Colonic mucosa (tissue), 4 donors: ENCODE results near the gene PLD1. TPM values are rescaled to one million over a fixed set of nuclear protein-coding genes. Genes with fewer than 3 reads are reported as not detected.
A peak's percentile ranks its signal among the peaks of the same experiment; 100 is the strongest.

ENCODE experiments used
- DNase-seq: peaks from one replicate; pipeline ENCODE4 v3.0.0-alpha.2; 2020
- H3K27ac ChIP-seq: fragments of 200-600 bp; one replicate; pipeline ENCODE4 v1.8.0; 2021
- H3K27me3 ChIP-seq: fragments of 200-600 bp; one replicate; pipeline ENCODE4 v1.8.0; 2021
- H3K36me3 ChIP-seq: fragments of 200-600 bp; one replicate; pipeline ENCODE4 v1.8.0; 2021
- H3K4me1 ChIP-seq: fragments of 200-600 bp; one replicate; pipeline ENCODE4 v1.8.0; 2021; ENCODE audit warnings: mild to moderate bottlenecking
- H3K4me3 ChIP-seq: fragments of 200-600 bp; one replicate; pipeline ENCODE4 v1.8.0; 2021
- H3K9ac ChIP-seq, 2 donors: one replicate each; pipeline ENCODE4 v1.7.0; 2013; ENCODE audit warnings: control low read depth in 2 of 2, low read depth in 2 of 2, low read length in 2 of 2
- H3K9me3 ChIP-seq: fragments of 200-600 bp; one replicate; pipeline ENCODE4 v1.8.0; 2021
- intact Hi-C: fragments of 100-400 bp; cut with DNase I; formaldehyde crosslinking; loops from one replicate; pipeline ENCODE4 v1.14.1; 2022
- total RNA-seq, 2 donors: library from RNA; stranded (reverse); fragmentation: NEBNext Ultra II Directional in 1 of 2; extraction: Animal tissue kit (Norgen Biotek cat#: 25700) in 1 of 2; gene quantifications; one replicate each; pipeline ENCODE4 v1.2.1, GENCODE V29; 2021
- TF ChIP-seq, protein P1 (sequence below): fragments of 200-600 bp; IDR thresholded peaks from one replicate; pipeline ENCODE4 v1.8.0; 2022; ENCODE audit warnings: antibody characterized with exemption, mild to moderate bottlenecking
- donor health status: healthy.
- donor health status: DM: no; HTN: no; CAD: no.
- donor health status: DM: no; HTN: no; CAD: no.

The PLD1 gene
- total RNA-seq, 2 donors from 2014 or later: 49.6 to 81.3 TPM

DNA sequence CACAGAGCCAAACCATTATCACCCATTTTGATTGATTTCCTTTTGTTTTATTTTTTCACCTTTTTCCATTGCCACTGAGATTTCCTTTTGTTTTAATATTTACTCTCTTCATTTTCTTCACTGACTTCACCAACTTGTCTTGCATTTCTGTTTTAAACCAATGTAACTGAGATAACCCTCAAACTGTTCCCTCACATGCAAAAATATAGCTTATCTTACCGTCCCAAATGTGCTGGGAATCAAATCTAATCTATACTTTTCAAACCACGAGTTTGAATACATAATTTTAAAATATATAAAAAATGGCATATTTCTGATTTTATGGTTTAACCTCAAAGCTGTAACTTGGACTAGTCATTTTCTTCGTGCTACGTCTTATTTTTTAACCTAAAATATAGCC is 143.8 kb downstream of the PLD1 start:
- H3K4me3 ChIP-seq: no peak overlapping the region
- no peaks in the 10 kb centered on the region for H3K27me3 ChIP-seq
- no peaks in the 10 kb centered on the region for H3K4me1 ChIP-seq
- no peak overlapping the region for H3K9ac ChIP-seq
- no peaks in the 10 kb centered on the region for H3K36me3 ChIP-seq
- DNase-seq: no peak
- no peak overlapping the region for H3K27ac ChIP-seq
- no peaks in the 10 kb centered on the region for H3K9me3 ChIP-seq
- TF ChIP-seq, protein P1, sequence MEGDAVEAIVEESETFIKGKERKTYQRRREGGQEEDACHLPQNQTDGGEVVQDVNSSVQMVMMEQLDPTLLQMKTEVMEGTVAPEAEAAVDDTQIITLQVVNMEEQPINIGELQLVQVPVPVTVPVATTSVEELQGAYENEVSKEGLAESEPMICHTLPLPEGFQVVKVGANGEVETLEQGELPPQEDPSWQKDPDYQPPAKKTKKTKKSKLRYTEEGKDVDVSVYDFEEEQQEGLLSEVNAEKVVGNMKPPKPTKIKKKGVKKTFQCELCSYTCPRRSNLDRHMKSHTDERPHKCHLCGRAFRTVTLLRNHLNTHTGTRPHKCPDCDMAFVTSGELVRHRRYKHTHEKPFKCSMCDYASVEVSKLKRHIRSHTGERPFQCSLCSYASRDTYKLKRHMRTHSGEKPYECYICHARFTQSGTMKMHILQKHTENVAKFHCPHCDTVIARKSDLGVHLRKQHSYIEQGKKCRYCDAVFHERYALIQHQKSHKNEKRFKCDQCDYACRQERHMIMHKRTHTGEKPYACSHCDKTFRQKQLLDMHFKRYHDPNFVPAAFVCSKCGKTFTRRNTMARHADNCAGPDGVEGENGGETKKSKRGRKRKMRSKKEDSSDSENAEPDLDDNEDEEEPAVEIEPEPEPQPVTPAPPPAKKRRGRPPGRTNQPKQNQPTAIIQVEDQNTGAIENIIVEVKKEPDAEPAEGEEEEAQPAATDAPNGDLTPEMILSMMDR: no peak
- intact Hi-C loops: no loop called here

DNA sequence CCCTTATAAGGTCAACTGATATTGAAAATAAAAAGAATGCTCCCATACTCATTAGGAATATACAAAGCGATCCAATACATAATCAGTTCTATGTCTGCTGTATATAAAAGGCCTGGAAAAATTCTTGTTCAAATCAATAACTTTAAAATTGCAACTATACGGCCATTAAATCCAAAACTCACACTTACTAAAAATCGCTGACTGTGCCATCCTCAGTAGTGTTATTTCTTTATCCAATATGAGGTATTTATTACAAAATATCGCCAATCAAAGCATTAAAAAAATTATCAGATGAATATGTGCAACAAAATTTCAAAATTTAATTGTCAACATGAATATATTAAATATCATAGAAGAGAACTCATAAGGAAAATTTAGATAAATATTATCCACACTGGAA is 146.5 kb downstream of the PLD1 start:
- no peaks in the 10 kb centered on the region for H3K36me3 ChIP-seq
- no peaks in the 10 kb centered on the region for H3K4me1 ChIP-seq
- intact Hi-C loops: no loop called here
- H3K9me3 ChIP-seq: no peaks in the 10 kb centered on the region
- H3K27ac ChIP-seq: no peak overlapping the region
- H3K4me3 ChIP-seq: no peak overlapping the region
- no peak for DNase-seq
- no peaks in the 10 kb centered on the region for H3K27me3 ChIP-seq
- TF ChIP-seq, protein P1: no peak
- no peak overlapping the region for H3K9ac ChIP-seq

DNA sequence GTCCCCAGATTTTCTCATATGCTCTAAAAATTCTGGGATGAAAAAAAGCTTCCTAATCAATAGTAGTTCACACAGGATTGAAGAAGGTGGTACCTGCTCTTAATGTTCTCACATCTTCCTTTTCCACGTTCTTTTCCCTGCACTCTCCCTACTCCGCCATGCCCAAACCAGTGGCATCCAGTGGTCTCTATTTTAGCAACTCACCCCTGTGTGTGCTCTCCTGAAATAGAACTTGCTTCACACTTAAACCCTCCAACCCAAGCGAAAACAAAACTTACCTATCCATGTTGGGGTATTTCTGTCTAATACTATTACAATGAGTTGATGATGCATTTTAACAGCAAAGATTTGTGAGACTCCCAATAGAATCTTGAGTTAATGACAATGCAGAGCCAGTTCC is 148.8 kb downstream of the PLD1 start:
- TF ChIP-seq, protein P1: no peak
- Histone ChIP-seq H3K4me3 (no peak overlapping the region), H3K4me1 (no peaks in the 10 kb centered on the region), H3K27me3 (no peaks in the 10 kb centered on the region), H3K9ac (no peak overlapping the region), H3K27ac (no peak overlapping the region), H3K36me3 (no peaks in the 10 kb centered on the region), H3K9me3 (no peaks in the 10 kb centered on the region)
- no peak for DNase-seq
- intact Hi-C loops: no loop called here

DNA sequence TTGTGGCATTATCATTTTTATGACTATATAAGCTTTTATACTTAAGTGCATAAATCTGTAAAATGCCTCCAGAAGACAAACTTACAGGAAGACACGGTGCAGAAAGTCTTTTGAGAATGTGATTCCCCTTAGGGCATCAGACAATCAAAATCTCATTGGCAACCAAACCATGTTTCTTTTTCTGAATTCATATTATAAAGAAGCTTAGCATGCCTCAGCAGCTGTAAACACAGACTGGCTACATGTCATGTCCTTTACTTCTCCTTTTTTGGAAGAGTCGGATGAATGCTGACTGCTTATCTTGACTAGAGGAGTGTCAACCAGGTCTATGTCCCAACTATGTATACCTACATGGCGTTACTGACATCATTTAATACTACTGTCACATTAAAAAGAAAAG is 150.1 kb downstream of the PLD1 start:
- Histone ChIP-seq H3K27me3 (no peaks in the 10 kb centered on the region), H3K9ac (no peak overlapping the region), H3K4me1 (no peaks in the 10 kb centered on the region), H3K9me3 (no peaks in the 10 kb centered on the region), H3K4me3 (no peak overlapping the region), H3K27ac (no peak overlapping the region), H3K36me3 (no peaks in the 10 kb centered on the region)
- TF ChIP-seq, protein P1: no peak
- intact Hi-C loops: no loop called here
- DNase-seq: no peak

DNA sequence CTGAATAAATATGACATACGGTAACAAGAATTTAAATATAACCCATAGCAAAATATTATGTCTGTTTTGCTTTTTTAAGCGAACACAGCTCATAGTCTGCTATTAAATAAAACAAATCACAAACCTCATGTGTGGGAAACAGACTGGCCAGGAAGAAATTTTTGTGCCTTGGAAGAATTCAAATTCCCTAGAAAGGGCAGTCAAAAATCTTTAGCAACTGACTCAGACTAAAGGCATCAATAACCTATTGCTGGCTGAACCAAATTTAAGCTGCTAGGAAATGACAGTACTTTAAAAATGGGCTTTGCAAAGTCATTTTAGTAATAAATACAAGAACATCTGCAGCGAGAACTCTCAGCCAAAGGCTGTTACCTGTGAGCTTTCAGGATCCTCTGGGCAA is 151.4 kb downstream of the PLD1 start:
- no peak for DNase-seq
- Histone ChIP-seq H3K9me3 (no peaks in the 10 kb centered on the region), H3K27ac (no peak overlapping the region), H3K36me3 (no peaks in the 10 kb centered on the region), H3K9ac (no peak overlapping the region), H3K27me3 (no peaks in the 10 kb centered on the region), H3K4me1 (no peaks in the 10 kb centered on the region), H3K4me3 (no peak overlapping the region)
- TF ChIP-seq, protein P1: no peak
- intact Hi-C loops: no loop called here

- Histone ChIP-seq H3K4me1 (no peaks in the 10 kb centered on the region), H3K36me3 (no peaks in the 10 kb centered on the region), H3K9me3 (no peaks in the 10 kb centered on the region), H3K4me3 (no peak overlapping the region), H3K27ac (no peak overlapping the region), H3K9ac (no peak overlapping the region), H3K27me3 (no peaks in the 10 kb centered on the region)
- TF ChIP-seq, protein P1: no peak
- intact Hi-C loops: no loop called here
- peak; percentile 46 for DNase-seq
Measured at GRCh38 chr3:171654809-171655208, 155.5 kb downstream of the PLD1 start.
